Posterior cingulate gyrus (tissue), 11 donors: ENCODE measurements around the gene KNG1.

Experiments used
- DNase-seq, 10 donors: peaks; one replicate each; pipeline versions ENCODE4 v3.0.0 to v3.0.0-alpha.2; 2020 to 2021; ENCODE audit warnings: mixed read lengths in 3 of 10
- intact Hi-C: fragments of 100-400 bp; cut with DNase I; formaldehyde crosslinking; loops from one replicate; pipeline ENCODE4 v1.15.1; 2023

Gene KNG1

DNA sequence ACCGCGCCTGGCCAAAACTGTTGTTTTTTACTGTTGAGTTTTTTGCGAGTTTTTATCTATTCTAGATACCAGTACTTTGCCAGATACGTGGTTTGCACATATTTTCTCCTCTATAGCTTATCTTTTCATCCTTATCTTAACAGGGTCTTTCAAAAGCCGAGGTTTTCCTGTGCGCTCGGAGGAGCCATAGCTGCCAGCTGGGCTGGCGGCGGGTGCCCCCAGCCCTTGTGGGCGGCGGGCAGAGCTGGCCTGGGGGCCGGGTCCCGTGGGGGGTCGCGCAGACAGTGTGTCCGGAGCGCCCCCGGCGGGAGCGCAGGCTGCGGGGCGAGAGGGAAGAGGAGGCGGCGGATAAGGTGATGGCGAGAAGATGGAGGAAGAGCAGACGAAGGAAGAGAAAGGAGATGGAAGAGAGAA is 55.1 kb downstream of the KNG1 start:
- intact Hi-C loops, result no loop called here
- DNase-seq, result peak in 2 of 10 donors; percentile 18 to 83

DNA sequence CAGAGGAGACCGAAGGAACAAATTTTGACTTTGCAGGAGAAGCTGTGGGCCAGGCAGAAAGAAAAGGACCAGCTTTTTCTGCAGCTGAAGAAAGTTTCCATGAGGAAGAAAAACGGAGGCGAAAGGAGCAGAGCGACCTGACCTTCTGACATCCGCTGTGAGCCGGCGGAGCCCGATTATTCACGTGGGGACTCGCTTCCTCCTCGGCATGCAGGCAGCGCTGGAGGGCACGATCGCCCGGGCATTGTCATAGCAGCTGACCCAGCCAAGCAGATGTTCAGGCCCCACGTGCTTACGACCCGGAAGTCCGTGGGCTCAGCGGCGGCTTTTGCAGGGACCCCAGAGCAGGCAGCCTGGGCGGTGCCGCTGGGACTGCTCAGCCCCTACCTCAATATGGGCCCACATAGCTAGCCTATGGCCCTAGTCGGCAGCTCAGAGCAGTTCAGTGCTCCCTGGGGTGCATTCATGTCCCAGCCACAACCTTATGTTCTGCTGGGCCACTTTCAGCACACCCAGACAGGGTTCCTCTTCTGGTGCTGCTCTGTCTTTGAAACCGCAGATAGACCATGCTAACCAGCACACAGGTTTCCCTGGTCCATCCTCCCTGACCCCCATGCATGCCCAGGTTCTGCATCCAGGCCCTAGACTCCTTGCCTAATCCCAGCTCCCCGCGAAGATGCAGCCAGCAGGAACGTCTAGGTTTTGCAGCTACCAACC is 55.7 kb downstream of the KNG1 start:
- peak; percentile 36 to 94 (median 60) for DNase-seq
- intact Hi-C loops, result no loop called here

GRCh38 chr3:186775999-186776398 is 58.8 kb downstream of the KNG1 start:
- DNase-seq, result no peak
- intact Hi-C loops, result no loop called here

- intact Hi-C loops, result no loop called here
- DNase-seq, result no peak
These were observed 62.0 kb downstream of the KNG1 start for GRCh38 chr3:186779204-186779603.

DNA sequence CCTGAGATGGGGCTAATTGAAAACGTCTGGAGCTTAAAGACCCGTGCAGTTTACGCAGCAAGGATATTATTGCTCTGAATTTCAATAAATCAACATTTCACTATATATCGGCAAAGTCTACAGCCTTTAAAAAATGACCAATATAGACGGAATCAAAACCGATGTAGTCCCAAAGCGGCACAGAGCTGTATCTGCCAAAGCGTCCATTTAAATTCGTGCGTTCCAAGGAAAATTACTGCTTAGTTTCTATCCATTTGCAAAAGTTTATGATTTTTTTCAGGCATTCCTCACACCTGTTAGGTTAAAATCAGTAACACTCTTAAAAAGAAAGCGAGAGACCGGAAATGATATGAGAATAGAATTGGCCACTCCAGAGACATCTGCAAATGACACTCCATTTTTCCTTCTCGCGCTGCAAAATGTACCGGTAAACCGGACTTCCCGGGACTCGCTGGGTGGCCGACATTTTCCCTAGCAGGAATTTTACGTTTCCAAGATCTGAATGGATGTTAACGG is 65.4 kb downstream of the KNG1 start:
- DNase-seq, result no peak
- intact Hi-C loops, result loop anchor here (2.0 to 5.0 kb wide), 2 partner anchors 24 to 165 kb away; partner anchors contain the start of gene RFC4

DNA sequence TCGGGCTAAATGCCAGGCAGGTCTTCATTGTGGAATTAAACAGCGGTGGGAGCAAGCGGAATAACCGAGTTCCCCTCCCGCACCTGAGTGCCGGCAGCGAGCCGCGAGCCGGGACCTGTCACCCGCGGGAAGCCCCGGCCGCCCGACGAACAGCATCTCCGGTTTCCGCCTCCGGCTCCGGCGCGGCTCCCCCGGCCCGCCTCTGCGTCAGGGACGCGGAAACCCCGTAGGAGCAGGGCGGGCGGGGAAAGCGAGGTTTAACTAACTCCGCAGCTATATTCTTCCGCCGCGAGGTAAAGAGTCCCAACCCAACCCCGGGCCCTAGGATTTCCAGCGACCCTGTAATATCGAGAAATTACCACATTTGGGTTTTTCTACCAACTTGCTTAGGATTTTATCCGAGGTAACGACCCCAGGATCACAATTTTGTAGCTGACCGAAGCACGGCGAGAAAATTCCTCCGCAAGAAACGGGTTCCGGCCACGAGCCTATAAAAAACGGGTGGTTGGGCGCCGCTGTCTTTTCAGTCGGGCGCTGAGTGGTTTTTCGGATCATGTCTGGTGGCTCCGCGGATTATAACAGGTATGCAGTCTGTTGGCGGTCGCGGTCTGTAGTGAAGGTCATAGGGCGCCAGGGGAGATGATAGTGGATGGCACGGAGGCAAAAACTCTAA is 66.0 kb downstream of the KNG1 start, which contains the start of gene EIF4A2:
Gene EIF4A2, plus strand, starts transcription at position 520 of the 673 bp plus-strand sequence. Its CDS starts 34 bp downstream, at position 554.
- DNase-seq, result peak; percentile 80 to 98 (median 86)
- intact Hi-C loops, result loop anchor here (2.0 to 5.0 kb wide), 2 partner anchors 24 to 166 kb away; partner anchors contain the start of gene RFC4

GRCh38 chr3:186783731-186784515 is 66.8 kb downstream of the KNG1 start:
- peak; percentile 76 to 97 (median 86) for DNase-seq
- intact Hi-C loops, result loop anchor here (2.0 to 5.0 kb wide), 2 partner anchors 23 to 167 kb away; partner anchors contain the start of gene RFC4

DNA sequence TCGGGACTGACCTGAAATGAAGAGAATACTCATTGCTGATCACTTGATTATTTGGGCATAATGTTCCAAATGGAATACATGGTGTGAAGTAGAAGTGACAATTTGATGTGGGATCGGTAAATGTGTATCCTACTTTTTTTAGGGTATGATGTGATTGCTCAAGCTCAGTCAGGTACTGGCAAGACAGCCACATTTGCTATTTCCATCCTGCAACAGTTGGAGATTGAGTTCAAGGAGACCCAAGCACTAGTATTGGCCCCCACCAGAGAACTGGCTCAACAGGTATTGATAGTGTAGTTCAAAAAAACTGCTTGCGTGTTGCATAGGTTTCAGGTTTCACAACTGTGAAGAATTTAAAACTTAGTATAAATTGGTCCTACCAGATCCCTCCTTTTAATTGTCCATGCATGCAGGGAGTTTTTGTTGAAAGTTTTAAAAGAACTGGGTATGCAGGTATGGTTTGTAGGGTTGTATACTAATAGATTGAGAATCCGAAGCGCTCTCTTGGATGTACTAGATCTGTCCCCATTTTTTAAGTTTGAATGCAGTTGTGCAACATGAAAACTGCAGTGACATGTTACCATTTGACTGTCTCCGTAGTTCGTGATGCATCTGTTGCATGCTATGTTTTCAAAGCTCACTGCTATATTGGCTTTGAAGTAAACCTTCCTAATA is 67.8 kb downstream of the KNG1 start:
- DNase-seq, result no peak
- intact Hi-C loops, result loop anchor here (5.0 kb wide), 2 partner anchors 168 to 213 kb away; partner anchors contain the start of gene DNAJB11

- no peak for DNase-seq
- intact Hi-C loops, result loop anchor here (5.0 kb wide), 1 partner anchor 213 kb away; the partner anchor contains the start of gene DNAJB11
These were observed 68.4 kb downstream of the KNG1 start for GRCh38 chr3:186785495-186786018.

DNA sequence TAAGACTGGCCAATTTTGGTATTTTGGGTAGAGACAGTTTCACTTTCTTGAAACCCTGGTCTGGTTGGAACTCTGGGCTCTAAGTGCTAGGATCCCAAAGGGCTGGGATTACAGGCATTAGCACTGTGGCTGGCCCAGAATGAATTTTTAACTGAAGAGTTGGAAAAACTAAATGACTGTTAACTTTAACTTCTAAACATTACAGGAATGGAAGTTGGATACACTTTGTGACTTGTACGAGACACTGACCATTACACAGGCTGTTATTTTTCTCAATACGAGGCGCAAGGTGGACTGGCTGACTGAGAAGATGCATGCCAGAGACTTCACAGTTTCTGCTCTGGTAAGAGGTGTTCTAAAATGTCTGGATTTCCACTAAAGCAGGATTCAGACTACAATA is 69.8 kb downstream of the KNG1 start:
- intact Hi-C loops, result loop anchor here (5.0 kb wide), 1 partner anchor 215 kb away; the partner anchor contains the start of gene DNAJB11
- DNase-seq, result no peak

DNA sequence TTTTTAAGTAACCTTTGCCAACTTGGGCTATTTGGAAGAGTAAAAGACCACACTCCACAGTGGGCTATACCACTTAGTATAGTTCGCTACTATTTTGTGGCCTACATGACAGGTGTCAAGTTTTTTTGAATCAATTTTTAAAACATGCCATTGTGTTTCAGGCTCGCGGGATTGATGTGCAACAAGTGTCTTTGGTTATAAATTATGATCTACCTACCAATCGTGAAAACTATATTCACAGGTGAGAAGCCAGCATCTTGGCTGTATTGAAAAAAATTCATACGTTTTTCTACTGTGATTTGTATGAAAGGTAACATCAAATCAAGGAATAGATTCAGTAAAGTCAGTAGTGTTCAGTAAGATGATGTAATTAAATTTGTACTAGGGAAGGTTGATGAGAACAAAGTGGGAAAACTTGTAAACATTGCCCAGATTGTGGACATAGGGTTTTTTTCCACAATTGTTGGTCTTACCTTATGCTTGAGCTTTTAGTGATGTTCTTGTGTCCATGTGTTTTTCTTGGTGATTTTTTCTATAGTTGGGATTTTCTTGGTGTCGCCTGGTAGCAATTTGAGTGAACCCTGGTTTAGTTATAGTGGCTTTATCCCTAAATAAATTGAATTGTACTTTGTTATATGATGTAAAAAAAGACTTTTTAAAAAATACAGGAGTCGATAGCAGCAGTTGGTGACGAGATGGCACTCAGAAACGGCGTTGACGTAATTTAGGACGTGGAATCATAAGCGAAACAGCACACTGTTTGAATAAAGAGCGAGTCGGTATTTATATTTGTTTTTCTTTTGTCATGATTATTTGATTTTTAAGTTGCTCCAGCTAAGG is 70.7 kb downstream of the KNG1 start:
- DNase-seq, result no peak
- intact Hi-C loops, result loop anchor here (5.0 kb wide), 1 partner anchor 216 kb away; the partner anchor contains the start of gene DNAJB11

GRCh38 chr3:186788482-186789370 is 71.6 kb downstream of the KNG1 start:
- intact Hi-C loops, result loop anchor here (5.0 kb wide), 1 partner anchor 216 kb away; the partner anchor contains the start of gene DNAJB11
- no peak for DNase-seq

DNA sequence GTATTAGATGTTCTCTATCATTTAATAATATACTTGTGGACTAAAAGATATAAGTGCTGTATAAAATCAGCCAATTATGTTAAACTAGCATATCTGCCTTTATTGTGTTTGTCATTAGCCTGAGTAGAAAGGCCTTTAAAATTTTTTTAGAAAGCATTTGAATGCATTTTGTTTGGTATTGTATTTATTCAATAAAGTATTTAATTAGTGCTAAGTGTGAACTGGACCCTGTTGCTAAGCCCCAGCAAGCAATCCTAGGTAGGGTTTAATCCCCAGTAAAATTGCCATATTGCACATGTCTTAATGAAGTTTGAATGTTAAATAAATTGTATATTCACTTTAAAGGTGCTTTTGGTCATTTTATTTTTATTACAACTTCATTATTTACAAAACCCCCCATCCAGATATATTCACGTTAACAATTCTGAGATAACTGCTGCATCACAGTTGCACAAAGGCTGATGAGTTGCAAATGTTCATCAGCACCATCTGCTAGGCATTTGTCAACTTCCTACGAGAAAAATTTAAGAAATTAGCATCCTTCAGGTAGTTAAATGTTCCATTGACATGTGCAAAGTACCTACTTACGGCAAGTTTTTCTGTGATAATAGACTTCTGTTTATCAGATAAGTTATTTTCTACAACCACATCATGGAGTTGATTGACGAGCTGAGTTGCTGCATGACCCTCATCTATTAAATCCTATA is 72.5 kb downstream of the KNG1 start:
- intact Hi-C loops, result loop anchor here (5.0 kb wide), 1 partner anchor 217 kb away; the partner anchor contains the start of gene DNAJB11
- DNase-seq, result no peak

- no peak for DNase-seq
- intact Hi-C loops, result no loop called here
These were observed 73.3 kb downstream of the KNG1 start for GRCh38 chr3:186790261-186790981.
